NCI-H2227 treated with DMSO at 0.1 percent for 48 hours (cell line): ENCODE data around the gene MAP3K5.
"Not testable (repeated sequence)": the region's sequence is repeated elsewhere in the genome, so short reads cannot be mapped to it uniquely, and the experiment has no call there.

ENCODE experiments used
- DNase-seq: peaks from one replicate; lab custom pipeline; 2025; lab: John Stamatoyannopoulos, UW

The MAP3K5 gene

DNA sequence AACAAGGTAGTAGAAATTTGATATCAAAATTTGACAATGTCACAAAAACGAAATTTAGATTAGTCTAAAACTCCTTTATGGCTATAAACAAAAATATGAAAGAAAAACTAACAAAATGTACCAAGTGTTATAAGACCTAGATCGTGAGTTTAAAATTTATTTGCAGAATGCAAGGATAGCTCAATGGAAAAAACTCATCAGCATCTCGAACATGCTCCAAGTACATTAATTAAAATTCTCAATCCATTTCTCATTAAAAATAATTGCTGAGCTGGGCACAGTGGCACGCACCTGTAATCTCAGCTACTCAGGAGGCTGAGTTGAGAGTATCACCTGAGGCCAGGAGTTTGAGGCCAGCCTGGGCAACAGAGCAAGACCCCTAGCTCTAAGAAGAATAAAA, 70.8 kb downstream of the MAP3K5 start:
- DNase-seq, result no peak

DNA sequence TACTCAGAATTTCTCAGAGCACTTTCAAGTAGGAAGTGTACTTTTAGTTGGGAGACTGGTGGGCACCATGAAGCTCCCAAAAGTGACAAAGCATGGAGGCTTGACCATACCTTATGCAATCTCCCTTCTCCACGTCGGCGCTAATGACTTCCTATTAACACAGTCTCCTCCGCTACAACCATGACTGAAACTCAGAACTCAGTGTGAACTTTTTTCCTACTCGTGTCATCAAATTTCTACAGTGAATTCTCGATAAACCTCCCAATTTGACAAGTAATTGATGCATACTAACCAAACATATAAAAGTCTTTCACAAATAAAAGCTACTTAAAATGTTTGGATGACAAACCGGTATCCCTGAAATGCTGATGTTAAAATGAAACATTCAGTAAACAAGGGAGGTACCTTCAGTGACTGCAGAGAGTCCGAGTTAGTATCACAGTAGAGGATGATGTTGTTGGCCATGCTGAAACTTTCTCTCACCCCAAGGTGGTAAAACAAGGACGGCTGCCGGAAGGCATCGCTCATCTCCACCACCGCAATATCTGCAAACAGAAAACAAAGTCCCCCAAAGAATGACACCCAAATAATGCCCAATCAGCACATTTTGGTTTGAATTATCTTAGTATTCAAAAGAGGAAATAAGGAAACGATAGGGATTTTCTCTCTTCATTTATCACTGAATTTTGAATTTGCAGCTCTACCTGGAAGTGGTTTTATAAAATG, 72.1 kb downstream of the MAP3K5 start:
- no peak for DNase-seq

DNA sequence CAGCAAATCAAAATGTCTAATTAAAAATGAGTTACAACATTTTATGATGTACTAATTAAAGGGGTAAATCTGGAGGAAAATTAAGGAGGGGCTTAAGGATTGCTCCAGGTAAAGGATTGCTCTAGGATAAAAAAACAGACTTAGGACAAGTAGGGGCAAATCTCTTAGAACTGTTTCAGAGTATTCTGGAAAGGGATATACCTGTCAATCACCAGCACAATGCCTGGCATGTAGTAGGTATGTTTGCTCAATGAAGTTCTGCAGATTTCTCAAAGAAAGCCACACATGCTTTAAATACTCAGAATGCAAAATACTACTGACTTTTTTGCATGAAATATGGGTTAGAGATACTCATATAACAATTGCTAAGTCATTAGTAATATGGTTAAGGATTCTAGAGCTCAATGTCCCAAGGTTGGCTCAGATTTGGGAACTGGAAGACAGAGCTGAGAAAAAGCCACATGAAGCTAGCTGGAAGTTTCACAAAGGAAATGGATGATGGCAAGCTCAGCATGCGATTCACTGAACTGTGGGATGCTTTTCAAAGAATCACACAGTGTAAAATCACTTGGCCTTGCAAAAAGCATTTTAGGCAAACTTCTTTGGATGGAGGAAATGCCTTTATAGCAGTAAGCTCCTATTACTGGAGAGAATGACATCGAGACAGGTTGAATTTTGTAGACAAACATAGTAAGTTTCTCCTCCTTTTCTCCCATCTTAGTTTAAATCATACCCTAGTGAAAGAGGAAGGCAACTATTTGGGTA, 72.8 kb downstream of the MAP3K5 start:
- DNase-seq, result no peak

DNA sequence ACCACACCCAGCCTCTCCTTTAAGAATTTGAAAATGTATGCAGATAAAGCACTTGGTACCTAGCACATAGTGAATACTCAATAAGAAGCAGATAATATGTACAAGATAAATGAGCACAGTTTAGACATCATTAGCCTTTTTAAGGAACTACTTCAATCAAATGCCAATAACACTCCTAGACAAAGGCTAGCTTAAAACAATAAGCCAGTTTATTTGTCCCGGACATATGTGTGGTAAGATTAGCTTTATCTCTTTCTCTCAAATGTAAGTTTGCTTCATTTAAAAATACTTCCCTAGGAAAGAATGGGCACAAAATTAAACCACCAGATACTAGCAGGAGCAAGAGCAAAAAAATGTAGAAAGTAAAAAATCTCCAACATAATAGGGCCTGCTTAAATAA, 73.8 kb downstream of the MAP3K5 start:
- DNase-seq, result no peak

DNA sequence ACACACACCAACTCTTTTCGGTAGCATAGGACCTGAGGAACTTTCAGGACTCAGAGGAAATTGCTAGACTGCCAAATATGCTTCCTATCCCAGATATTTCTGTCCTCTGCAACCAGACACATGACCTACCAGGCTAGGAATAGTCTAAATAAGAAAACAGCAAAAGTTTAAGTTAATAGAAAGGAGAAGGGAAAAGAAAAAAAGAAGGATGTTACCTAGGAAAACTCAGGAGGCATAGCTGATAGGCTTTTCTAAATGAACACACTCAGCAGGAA, 74.6 kb downstream of the MAP3K5 start:
- no peak for DNase-seq

DNA sequence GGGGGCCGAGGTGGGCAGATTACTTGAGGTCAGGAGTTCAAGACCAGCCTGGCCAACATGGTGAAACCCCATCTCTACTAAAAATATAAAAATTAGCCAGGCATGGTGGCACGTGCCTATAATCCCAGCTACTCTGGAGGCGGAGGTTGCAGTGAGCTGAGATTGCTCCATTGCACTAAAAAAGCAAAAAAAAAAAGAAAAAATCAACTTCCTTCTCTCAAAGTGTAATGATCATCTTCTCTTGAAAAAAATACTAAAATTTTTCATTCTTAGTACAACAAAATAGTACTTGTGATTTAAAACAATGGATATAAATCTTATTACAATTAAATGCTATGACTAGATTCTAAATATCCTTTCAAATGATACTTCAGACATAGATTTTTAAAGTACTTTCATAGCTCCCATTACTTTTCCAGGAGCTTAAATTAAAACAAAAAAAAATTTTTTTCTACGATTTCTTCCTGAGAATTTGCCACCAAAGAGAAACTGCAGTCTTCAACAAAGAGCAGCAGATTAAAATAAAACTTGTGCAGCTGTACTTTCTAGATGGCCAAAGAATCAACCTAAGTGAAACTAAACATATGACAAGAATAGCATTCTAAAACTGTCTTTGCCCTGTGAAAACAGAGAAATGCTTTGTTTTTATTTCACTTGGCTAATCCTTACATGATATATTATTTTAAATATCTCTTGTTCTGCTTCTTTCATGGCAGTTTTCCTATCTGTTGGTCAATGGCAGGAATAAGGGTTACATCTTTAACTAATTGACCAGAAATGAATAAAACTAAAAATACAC, 75.2 kb downstream of the MAP3K5 start:
- no peak for DNase-seq

DNA sequence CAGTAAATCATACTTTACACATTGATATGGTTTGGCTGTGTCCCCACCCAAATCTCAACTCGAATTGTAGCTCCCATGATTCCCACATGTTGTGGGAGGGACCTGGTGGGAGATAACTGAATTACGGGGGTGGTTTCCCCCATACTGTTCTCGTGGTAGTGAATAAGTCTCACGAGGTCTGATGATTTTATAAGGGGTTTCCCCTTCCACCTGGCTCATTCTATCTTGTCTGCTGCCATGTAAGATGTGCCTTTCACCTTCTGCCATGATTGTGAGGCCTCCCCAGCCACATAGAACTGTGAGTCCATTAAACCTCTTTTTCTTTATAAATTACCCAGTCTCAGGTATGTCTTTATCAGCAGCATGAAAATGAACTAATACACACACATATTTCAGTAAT, 79.6 kb downstream of the MAP3K5 start:
- DNase-seq, result not testable (repeated sequence)

DNA sequence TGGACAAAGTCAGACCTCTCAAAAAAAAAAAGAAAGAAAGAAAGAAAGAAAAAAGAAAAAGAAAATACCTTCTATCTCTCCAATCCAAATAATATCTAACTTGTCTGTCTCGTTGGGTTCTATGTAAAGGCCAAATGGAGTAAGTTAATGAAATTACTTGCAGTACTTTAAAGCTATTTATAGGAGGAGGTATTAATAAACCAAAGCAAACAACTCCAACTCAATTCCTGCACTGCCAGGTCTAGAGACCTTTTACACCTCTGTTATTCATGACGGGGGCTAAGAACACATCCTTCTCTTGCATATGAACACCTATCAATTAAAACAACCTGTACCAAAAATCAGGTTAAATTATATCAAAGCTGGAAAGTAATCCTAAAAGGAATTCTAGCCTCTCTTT, 80.6 kb downstream of the MAP3K5 start:
- DNase-seq, result no peak

DNA sequence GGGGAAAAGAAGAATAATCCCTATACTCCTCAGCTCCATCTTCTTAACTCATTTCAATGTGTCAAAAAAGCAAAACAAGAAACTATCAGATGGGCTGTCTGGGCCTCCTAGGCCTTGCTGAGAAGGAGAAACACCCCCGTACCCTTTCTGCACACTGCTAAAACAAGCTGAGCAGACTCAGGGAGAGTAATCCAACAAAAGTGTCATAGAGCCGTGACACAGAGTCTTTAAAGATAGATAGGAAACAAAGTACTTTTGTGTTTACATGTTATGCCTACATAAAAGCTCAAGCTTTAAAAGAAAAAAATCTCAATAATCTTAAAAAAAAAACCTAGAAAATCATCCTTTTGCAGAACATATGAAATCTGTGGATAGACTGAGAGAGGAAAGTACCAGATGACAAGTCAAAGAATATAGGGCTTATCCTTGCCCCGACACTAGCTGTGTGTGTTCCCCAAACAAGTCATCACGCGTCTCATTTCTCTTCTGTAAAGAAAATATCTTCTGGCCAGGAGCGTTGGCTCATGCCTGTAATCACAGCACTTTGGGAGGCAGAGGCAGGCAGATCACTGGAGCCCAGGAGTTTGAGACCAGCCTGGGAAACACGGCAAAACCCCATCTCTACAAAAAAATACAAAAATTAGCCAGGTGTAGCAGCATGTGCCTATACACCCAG, 81.3 kb downstream of the MAP3K5 start:
- no peak for DNase-seq

DNA sequence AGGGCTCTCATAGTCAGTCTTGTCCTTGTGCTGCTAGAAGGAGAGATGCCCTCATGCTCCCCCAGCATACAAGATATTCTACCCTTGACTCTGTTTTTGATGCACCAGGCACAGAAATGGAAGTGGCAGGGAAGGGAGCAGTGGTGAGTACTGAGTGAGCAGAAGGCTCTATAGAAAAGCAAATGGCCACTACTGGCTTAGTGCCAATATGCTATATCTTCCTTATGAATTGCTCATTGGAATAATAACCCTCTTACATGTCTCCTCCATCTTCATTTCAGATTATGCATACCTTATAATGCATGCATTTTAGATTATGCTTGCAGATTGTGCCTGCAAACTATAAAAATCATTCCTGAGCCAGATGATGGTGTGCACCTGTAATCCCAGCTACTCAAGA, 82.8 kb downstream of the MAP3K5 start:
- no peak for DNase-seq

DNA sequence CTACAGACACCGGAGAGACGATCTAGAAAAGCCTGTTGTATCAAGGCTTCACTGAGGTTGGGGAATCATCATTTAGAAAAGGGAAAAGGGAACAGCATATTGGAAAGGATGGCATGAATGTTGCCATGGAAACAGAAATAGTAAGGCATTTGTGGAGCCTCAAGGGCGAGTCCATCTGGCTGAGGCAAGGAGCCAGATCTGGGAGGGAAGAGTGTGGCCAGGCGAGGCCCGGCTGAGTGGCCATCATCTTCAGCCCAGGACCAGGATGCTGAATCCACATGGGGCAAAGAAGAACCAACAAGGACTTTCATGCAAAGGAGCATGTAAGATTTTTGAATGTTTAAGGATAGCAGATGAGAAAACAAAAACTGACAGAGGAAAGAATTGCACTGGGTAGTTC, 85.8 kb downstream of the MAP3K5 start:
- DNase-seq, result no peak

DNA sequence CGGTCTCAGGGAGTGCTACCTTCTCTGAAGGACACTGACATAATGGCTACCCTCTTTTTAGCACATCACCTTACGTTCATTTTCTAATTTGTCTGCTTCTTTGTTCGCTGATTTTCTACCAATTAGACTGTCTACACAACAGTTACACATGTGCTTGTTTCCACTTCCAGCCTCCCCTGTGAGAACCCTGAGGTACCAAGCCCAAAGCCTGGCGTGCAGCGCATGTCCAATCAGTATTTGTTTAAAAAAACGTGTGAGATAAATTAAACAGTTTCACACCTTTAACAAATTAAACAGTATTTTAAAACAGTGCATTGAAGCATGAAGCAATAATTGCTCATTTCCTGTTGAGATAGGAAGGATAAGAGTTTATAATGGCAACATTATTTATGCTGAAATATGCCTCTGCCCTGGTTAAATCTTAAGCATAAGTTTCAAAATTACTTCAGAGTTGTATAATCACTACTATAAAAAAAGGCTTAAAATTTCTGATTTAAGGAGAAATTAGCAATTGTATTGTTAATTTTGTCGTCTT, 88.9 kb downstream of the MAP3K5 start:
- DNase-seq, result no peak

DNA sequence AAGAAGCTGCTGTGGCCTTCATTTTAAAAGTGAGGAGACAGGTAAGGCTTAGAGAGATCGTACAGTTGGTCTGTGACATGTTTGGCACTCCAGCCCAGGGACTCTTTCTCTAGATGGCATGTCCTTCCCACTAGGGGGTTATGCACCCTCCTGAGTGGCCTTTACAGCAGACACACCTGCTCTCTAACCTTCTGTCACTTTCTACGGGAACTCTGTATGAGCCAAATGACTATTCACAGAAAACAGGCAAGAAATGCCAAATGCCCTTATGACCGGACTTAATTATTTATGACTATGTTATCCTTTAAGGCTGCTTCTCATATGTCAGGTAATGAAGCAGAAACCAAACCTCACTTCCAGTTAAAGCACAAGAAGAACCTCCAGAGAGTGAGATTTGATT, 91.2 kb downstream of the MAP3K5 start:
- no peak for DNase-seq

DNA sequence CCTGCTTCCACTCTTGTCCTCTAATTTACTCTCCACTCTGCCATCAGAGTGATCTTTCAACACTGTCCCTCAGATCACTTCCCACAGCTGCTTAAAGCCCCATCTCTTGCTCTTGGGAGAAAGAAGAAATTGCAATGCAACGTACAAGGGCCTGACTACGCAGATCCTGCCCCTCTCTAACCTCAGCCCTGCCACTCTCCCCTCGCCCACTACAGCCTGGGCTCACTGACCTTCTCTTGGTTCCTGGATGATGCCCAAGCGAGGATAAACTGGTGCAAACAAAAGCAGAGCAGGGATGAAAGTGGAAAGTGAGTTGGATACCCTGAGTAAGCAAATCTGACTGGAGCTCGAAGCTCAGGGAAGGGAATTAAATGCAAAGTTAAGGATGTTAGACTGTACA, 92.9 kb downstream of the MAP3K5 start:
- DNase-seq, result no peak

DNA sequence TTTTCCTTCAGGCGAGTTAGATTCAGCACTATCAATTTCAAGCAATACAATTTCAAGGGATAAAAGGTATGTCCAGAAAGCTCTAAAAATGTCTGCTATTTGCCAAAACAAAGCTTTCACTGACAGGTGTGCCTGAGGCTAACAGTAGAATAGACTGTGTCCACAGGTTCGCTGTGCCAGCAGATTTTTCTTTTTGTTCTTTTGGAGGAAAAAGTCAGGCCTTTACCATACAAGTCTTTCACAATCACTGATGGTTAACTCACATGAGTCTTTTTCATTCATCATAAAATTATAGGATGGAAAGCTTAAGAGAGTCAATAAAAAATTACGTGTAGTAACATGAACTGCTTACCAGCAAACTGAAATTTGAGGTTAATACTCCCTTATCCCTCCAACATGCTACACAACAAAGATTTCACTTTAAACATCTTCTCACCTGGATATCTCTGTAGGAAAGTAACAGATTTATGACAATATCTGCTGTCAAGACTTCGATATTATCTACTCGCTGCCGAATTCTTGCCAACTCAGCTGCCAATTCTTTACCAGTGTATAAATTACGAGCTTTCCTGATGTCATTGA, 95.4 kb downstream of the MAP3K5 start:
- no peak for DNase-seq

DNA sequence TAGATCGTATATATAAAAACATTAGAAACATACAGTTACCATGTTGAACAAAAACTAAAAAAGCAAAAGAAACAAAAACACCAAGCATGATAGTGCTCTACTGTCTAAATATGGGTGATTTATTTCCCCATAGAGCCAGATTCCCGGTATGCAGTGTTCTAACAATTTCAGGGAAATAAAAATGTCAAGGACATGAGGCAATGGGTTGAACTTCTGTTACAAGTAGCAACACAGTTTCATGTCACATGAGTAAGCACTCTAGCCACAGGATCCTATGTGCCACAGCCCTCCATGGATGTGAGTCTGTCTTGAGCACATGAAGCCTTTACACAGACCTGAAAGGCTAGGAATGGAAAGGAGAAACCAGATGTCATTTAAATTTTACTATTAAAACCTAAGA, 96.0 kb downstream of the MAP3K5 start:
- no peak for DNase-seq

DNA sequence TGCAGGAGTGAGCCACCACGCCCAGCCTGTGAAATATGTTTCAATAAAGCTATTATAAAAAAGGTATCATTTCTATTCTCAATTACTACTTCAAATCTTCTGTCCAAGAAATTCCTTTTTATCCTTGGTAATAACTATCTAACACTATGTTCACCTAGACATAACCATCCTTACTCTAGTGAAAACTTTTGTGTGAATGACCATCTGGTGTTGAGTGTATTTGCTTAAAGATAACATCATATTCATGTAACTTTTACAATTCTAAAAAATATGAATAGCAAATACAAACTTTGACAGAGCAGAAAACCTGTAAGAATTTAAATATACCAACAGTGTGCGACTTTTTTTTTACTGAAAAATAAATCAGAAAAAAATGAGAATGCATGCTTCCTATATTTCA, 96.9 kb downstream of the MAP3K5 start:
- no peak for DNase-seq

DNA sequence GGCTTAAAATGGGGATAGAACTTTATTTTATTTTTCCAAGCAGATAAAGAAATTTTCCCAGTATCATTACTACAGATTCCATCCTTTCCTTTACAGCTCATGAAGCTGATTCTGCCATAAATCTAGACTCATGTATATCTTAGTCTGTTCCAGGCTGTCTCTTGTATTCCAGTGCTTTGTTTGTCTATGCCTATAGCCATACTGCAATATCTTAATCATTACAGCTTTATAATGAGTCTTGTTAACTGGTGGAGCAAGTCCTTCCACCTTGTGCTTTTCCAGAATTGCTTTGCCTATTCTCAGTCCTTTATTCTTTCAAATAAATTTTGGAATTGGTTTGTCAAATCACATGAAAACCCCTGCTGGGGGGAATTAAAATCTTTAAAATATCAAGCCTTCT, 99.2 kb downstream of the MAP3K5 start:
- DNase-seq, result no peak

DNA sequence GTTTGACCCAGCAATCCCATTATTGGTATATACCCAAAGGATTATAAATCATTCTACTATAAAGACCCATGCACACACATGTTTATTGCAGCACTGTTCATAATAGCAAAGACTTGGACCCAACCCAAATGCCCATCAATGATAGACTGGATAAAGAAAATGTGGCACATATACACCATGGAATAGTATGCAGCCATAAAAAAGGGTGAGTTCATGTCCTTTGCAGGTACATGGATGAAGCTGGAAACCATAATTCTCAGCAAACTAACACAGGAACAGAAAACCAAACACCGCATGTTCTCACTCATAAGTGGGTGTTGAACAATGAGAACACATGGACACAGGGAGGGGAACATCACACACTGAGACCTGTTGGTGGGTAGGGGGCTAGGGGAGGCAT, 104.4 kb downstream of the MAP3K5 start:
- not testable (repeated sequence) for DNase-seq

DNA sequence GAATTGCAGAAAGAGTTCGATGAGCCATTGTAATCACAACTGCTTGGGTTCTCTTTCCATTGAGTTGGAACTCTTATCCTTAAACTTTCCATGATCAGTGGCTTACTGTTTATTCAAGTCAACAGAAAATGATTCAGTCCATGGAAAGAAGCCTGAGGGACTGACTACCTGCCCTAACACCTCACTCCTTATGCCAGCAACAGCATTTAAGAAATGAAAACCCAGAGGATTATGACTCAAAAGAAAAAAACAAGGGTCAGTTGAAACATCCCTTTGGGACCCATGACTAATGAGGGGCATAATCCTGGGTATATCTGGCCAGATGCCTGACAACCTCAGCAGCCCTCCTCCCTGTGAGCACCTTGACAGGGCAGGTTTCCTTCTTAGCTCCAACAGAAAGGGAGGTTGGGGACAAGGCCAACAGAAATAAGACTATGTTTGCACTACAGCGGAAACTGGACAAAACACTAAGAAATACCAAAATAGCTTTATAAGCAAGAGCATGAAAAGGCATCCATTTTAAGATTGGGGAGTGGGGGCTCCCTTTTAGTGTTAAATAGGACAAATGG, 106.7 kb downstream of the MAP3K5 start:
- no peak for DNase-seq

DNA sequence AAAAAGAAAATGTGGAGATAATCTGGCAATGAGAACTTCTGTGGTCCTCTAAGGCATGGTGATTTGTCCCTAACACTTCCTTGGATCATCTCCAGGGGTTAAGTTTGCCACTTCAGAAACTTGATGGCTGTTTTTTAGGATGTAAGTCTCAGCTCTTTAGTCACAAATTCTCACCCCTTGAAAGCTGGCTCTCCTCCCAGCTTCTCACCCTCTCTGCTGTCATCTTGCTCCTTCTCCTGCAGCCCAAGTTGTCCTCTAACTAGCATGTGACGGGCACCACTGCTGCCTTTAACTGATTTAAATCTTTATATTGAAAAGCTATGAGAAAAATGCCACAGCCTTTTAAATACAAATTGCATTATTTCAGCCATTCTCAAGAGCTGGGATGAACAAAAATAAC, 107.8 kb downstream of the MAP3K5 start:
- no peak for DNase-seq
